BJ (cell line): ENCODE results near the gene MTHFD2L. TPM values are rescaled to one million over a fixed set of nuclear protein-coding genes. Genes with fewer than 3 reads are reported as not detected.

ENCODE experiments used
- CTCF ChIA-PET: fragments of 350-600 bp; formaldehyde crosslinking; extraction: SDS; loops from one replicate; lab custom pipeline; 2021; ENCODE audit warnings: antibody characterized with exemption, inconsistent platforms; lab: Yijun Ruan, JAX
- POLR2A ChIA-PET: fragments of 300-600 bp; sonication (Branson Sonifier 250); formaldehyde crosslinking; extraction: SDS; loops from one replicate; lab custom pipeline; 2021; ENCODE audit warnings: antibody characterized with exemption; lab: Charles Lee
- DNase-seq: peaks from one replicate; pipeline ENCODE4 v3.0.0-alpha.2; 2011; ENCODE audit warnings: low read depth
- H3K27me3 ChIP-seq: 2 replicates; pipeline ENCODE4 v1.6.0; 2011; ENCODE audit warnings: low read length; ENCODE audit not compliant: control insufficient read depth, insufficient read depth
- H3K36me3 ChIP-seq: 2 replicates; pipeline ENCODE4 v1.5.1; 2011; ENCODE audit warnings: low read length; ENCODE audit not compliant: control insufficient read depth, insufficient read depth
- H3K4me3 ChIP-seq: 2 replicates; pipeline ENCODE4 v1.5.1; 2011; ENCODE audit warnings: low read depth, mild to moderate bottlenecking, control low read depth, low read length
- CTCF ChIP-seq: IDR thresholded peaks from 2 replicates; pipeline ENCODE4 v1.5.1; 2011; ENCODE audit warnings: low read depth, mild to moderate bottlenecking, control low read depth, inconsistent platforms, low read length, moderate library complexity; ENCODE audit not compliant: insufficient read depth
- polyA plus RNA-seq: library from polyadenylated mRNA; depleted of rRNA; stranded (reverse); fragments of >200 nt; gene quantifications from 2 replicates; pipeline ENCODE4 v1.2.3, GENCODE V29; 2011

Gene MTHFD2L
- polyA plus RNA-seq, 1 experiment, result 1.7 TPM

DNA sequence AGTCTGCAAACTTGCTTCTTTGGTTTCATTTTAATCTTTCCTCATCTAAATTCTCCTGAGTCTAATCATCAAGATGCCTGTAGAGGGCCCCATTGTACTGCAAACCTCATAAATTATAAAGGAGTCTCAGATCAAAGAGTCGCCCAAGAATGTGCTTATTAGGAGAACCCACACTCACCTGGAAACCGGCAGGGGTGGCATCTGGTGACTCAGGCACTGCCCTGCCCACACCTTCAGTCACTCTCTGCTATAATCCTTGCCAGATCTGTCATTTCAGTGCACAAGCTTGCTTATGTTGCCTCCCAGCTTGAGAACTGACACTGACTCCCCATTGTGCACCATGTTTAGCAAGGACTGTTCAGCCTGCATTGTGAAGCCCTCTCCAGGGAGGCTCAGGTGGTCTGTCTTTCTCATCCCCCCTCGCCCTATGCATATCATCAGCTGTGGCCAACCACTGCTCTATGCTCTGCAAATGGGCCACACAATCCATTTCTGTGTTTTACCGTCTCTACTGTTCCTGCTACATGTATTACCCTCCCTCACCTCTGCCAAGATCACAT is 162.7 kb downstream of the MTHFD2L start:
- ChIA-PET CTCF (interaction anchor here (0.6 to 8.5 kb wide), 34 partner anchors 8 to 1527 kb away, joined by 3 to 175 read pairs (median 4); partner anchors contain the start of genes AREG and EPGN), POLR2A (no interaction called here)
- Histone ChIP-seq H3K4me3 (no peak overlapping the region), H3K27me3 (0 out of 2 replicates have a peak, but pooled peaks cover 1% of the 10 kb centered on the region), H3K36me3 (no peaks in the 10 kb centered on the region)
- TF ChIP-seq CTCF, result peak; percentile 61
- no peak for DNase-seq

- no peak overlapping the region for H3K4me3 ChIP-seq
- no peak for TF ChIP-seq CTCF
- 0 out of 2 replicates have a peak, but pooled peaks cover 1% of the 10 kb centered on the region for H3K27me3 ChIP-seq
- no peaks in the 10 kb centered on the region for H3K36me3 ChIP-seq
- no peak for DNase-seq
- CTCF ChIA-PET, result interaction anchor here (8.5 kb wide), 1 partner anchor 352 kb away, joined by 175 read pairs; no protein-coding TSS in a partner anchor
- POLR2A ChIA-PET, result no interaction called here
Observed at GRCh38 chr4:74322301-74322700, 164.4 kb downstream of the MTHFD2L start.

- Histone ChIP-seq H3K4me3 (no peak overlapping the region), H3K27me3 (0 out of 2 replicates have a peak, but pooled peaks cover 1% of the 10 kb centered on the region), H3K36me3 (no peaks in the 10 kb centered on the region)
- ChIA-PET CTCF (interaction anchor here (8.5 kb wide), 1 partner anchor 350 kb away, joined by 175 read pairs; no protein-coding TSS in a partner anchor), POLR2A (no interaction called here)
- no peak for DNase-seq
- no peak for TF ChIP-seq CTCF
Observed at GRCh38 chr4:74323663-74324062, 165.7 kb downstream of the MTHFD2L start.

GRCh38 chr4:74324262-74324661 is 166.3 kb downstream of the MTHFD2L start:
- Histone ChIP-seq H3K27me3 (0 out of 2 replicates have a peak, but pooled peaks cover 1% of the 10 kb centered on the region), H3K36me3 (no peaks in the 10 kb centered on the region), H3K4me3 (no peak overlapping the region)
- no peak for TF ChIP-seq CTCF
- POLR2A ChIA-PET, result no interaction called here
- CTCF ChIA-PET, result interaction anchor here (8.5 kb wide), 1 partner anchor 350 kb away, joined by 175 read pairs; no protein-coding TSS in a partner anchor
- no peak for DNase-seq

DNA sequence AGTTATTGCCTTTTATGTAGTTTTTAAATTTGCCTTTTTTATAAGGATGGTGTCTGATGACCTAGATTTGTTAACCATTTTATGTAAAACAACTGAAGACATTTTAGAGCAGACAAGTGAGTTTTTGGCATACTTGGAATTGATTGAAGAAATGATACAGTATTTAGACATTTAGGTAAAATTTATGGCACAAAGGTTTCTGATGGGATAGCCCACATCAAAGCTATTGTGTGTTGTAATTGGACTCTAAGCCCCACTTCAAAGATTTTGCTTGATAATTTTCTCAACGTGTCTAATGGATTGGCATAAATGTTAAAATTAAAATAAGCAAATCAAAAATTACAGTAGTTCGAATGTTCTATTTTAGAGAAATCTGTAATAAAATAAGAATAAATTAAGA is 168.0 kb downstream of the MTHFD2L start:
- no peak for TF ChIP-seq CTCF
- ChIA-PET POLR2A (no interaction called here), CTCF (interaction anchor here (1.0 kb wide), 1 partner anchor 22 kb away, joined by 3 read pairs; no protein-coding TSS in a partner anchor)
- Histone ChIP-seq H3K4me3 (no peak overlapping the region), H3K36me3 (no peaks in the 10 kb centered on the region), H3K27me3 (0 out of 2 replicates have a peak, but pooled peaks cover 1% of the 10 kb centered on the region)
- DNase-seq, result no peak
